NCI-H510A (cell line): ENCODE results near the gene PSAT1.
A peak's percentile ranks its signal among the peaks of the same experiment; 100 is the strongest.

ENCODE experiments used
- DNase-seq: peaks from one replicate; lab custom pipeline; 2025; lab: John Stamatoyannopoulos, UW

PSAT1 gene

GRCh38 chr9:78292716-78293497 lies 4.0 kb upstream of the PSAT1 start:
- no peak for DNase-seq

- DNase-seq: no peak
These were observed 2.4 kb upstream of the PSAT1 start for GRCh38 chr9:78294290-78295176.

- no peak for DNase-seq
These were observed 1.7 kb upstream of the PSAT1 start for GRCh38 chr9:78295177-78295575.

GRCh38 chr9:78295731-78296130 lies 1.2 kb upstream of the PSAT1 start:
- no peak for DNase-seq

- DNase-seq: peak; percentile 36
These were observed 578 bp upstream of the PSAT1 start for GRCh38 chr9:78296201-78296892.

- DNase-seq: no peak
These were observed 692 bp downstream of the PSAT1 start for GRCh38 chr9:78297672-78297961.

- DNase-seq: no peak
These were observed 1.3 kb downstream of the PSAT1 start for GRCh38 chr9:78298046-78298765.

GRCh38 chr9:78300209-78300608 lies 3.3 kb downstream of the PSAT1 start:
- no peak for DNase-seq

- DNase-seq: no peak
These were observed 4.5 kb downstream of the PSAT1 start for GRCh38 chr9:78301466-78301865.

GRCh38 chr9:78303377-78304062 lies 6.6 kb downstream of the PSAT1 start:
- no peak for DNase-seq

- no peak for DNase-seq
These were observed 7.4 kb downstream of the PSAT1 start for GRCh38 chr9:78304357-78304756.

- no peak for DNase-seq
These were observed 9.5 kb downstream of the PSAT1 start for GRCh38 chr9:78306222-78307076.

- DNase-seq: no peak
These were observed 10.4 kb downstream of the PSAT1 start for GRCh38 chr9:78307360-78307759.

- no peak for DNase-seq
These were observed 12.1 kb downstream of the PSAT1 start for GRCh38 chr9:78309066-78309465.

- DNase-seq: no peak
These were observed 14.2 kb downstream of the PSAT1 start for GRCh38 chr9:78311075-78311474.

- no peak for DNase-seq
These were observed 15.1 kb downstream of the PSAT1 start for GRCh38 chr9:78311886-78312524.

- no peak for DNase-seq
These were observed 17.6 kb downstream of the PSAT1 start for GRCh38 chr9:78314550-78314949.

GRCh38 chr9:78314953-78315870 lies 18.3 kb downstream of the PSAT1 start:
- no peak for DNase-seq
